NCI-H2227 (cell line): ENCODE data around the gene PPIH.
"Not testable (repeated sequence)": the region's sequence is repeated elsewhere in the genome, so short reads cannot be mapped to it uniquely, and the experiment has no call there.

Experiments used
- DNase-seq: peaks from one replicate; lab custom pipeline; 2025; ENCODE audit not compliant: unreplicated experiment; lab: John Stamatoyannopoulos, UW

PPIH gene

GRCh38 chr1:42657981-42658876 is at the start of gene PPIH:
Gene PPIH, plus strand, starts transcription at chr1:42658423. Its CDS starts 24 bp downstream, at chr1:42658447.
- DNase-seq, result peak; percentile 97

GRCh38 chr1:42613803-42614131 is 44.5 kb upstream of the PPIH start:
- DNase-seq, result no peak

GRCh38 chr1:42618866-42619265 is 39.4 kb upstream of the PPIH start:
- no peak for DNase-seq

GRCh38 chr1:42620307-42620706 is 37.9 kb upstream of the PPIH start:
- DNase-seq, result no peak

GRCh38 chr1:42621180-42621579 is 37.0 kb upstream of the PPIH start:
- not testable (repeated sequence) for DNase-seq

GRCh38 chr1:42627205-42627604 is 31.0 kb upstream of the PPIH start:
- DNase-seq, result not testable (repeated sequence)

GRCh38 chr1:42639116-42639515 is 19.1 kb upstream of the PPIH start:
- DNase-seq, result no peak

GRCh38 chr1:42646056-42646455 is 12.2 kb upstream of the PPIH start:
- DNase-seq, result no peak

GRCh38 chr1:42657201-42657600 is 1.0 kb upstream of the PPIH start:
- DNase-seq, result no peak

GRCh38 chr1:42658877-42659337 is 684 bp downstream of the PPIH start:
- peak; percentile 40 for DNase-seq

- no peak for DNase-seq
Observed at GRCh38 chr1:42660907-42661500, 2.8 kb downstream of the PPIH start.

- no peak for DNase-seq
Observed at GRCh38 chr1:42669936-42670335, 11.7 kb downstream of the PPIH start.

- no peak for DNase-seq
Observed at GRCh38 chr1:42670425-42670824, 12.2 kb downstream of the PPIH start.

- no peak for DNase-seq
Observed at GRCh38 chr1:42674214-42674613, 16.0 kb downstream of the PPIH start.

GRCh38 chr1:42674682-42675081 is 16.5 kb downstream of the PPIH start:
- DNase-seq, result no peak

- no peak for DNase-seq
Observed at GRCh38 chr1:42675467-42675866, 17.2 kb downstream of the PPIH start.

GRCh38 chr1:42676534-42677087 is 18.4 kb downstream of the PPIH start:
- no peak for DNase-seq

GRCh38 chr1:42679364-42679983 is 21.3 kb downstream of the PPIH start:
- no peak for DNase-seq

GRCh38 chr1:42680055-42680454 is 21.8 kb downstream of the PPIH start:
- no peak for DNase-seq

GRCh38 chr1:42680921-42681683 is 22.9 kb downstream of the PPIH start:
- DNase-seq, result peak; percentile 52
